HG03558 (cell line): ENCODE data around the gene SSBP2.
"Not testable (repeated sequence)": the region's sequence is repeated elsewhere in the genome, so short reads cannot be mapped to it uniquely, and the experiment has no call there.

Experiments
- ATAC-seq: cut with Tn5 transposase; IDR thresholded peaks from one replicate; pipeline ENCODE4 v1.9.1; 2021; ENCODE audit warnings: moderate number of reproducible peaks; ENCODE audit not compliant: unreplicated experiment; ENCODE audit errors: extremely low read depth

SSBP2 gene

GRCh38 chr5:81408496-81408895, 342.4 kb downstream of the SSBP2 start:
- no peak for ATAC-seq

GRCh38 chr5:81407811-81408210, 343.1 kb downstream of the SSBP2 start:
- not testable (repeated sequence) for ATAC-seq

- ATAC-seq = no peak
Observed at GRCh38 chr5:81405126-81405891, 345.6 kb downstream of the SSBP2 start.

GRCh38 chr5:81402192-81402930, 348.5 kb downstream of the SSBP2 start:
- no peak for ATAC-seq

- ATAC-seq = no peak
Observed at GRCh38 chr5:81401266-81401665, 349.6 kb downstream of the SSBP2 start.

GRCh38 chr5:81400375-81400774, 350.5 kb downstream of the SSBP2 start:
- no peak for ATAC-seq

GRCh38 chr5:81398741-81399140, 352.2 kb downstream of the SSBP2 start:
- no peak for ATAC-seq

GRCh38 chr5:81397176-81397575, 353.7 kb downstream of the SSBP2 start:
- no peak for ATAC-seq

- ATAC-seq = no peak
Observed at GRCh38 chr5:81395262-81395661, 355.6 kb downstream of the SSBP2 start.

GRCh38 chr5:81393783-81394718, 356.8 kb downstream of the SSBP2 start, which contains the start of gene ACOT12:
Gene ACOT12, minus strand, starts transcription at chr5:81394134. Its CDS starts 20 bp downstream, at chr5:81394114.
- ATAC-seq = no peak

- no peak for ATAC-seq
Observed at GRCh38 chr5:81393430-81393782, 357.5 kb downstream of the SSBP2 start.

GRCh38 chr5:81389025-81389424, 361.9 kb downstream of the SSBP2 start:
- ATAC-seq = no peak

- no peak for ATAC-seq
Observed at GRCh38 chr5:81388169-81388568, 362.7 kb downstream of the SSBP2 start.

GRCh38 chr5:81383867-81384266, 367.0 kb downstream of the SSBP2 start:
- no peak for ATAC-seq

- ATAC-seq = no peak
Observed at GRCh38 chr5:81371354-81371876, 379.5 kb downstream of the SSBP2 start.

GRCh38 chr5:81370912-81371311, 380.0 kb downstream of the SSBP2 start:
- no peak for ATAC-seq

GRCh38 chr5:81365541-81365940, 385.4 kb downstream of the SSBP2 start:
- ATAC-seq = no peak

- ATAC-seq = no peak
Observed at GRCh38 chr5:81363093-81363871, 387.6 kb downstream of the SSBP2 start.
